ENCODE measurements around the gene FSCN2.

The FSCN2 gene

DNA sequence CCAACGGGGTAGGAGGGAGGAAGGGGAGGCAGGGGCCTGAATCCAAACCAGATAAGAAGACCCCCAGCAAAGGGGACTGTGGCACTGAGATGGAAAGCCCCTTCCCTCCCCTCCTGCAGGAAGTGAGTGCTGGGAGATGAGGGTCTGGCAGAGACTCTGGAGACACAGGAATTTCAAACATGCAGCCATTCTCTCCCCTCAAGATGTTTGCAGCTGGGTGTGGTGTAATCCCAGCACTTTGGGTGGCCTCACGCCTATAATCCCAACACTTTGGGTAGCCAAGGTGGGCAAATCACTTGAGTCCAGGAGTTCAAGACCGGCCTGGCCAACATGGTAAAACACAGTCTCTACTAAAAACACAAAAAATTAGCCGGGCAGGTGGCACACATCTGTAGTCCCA, 57.9 kb downstream of the FSCN2 start:
- ChIA-PET CTCF (interaction anchor here (1.4 to 2.6 kb wide), 2 partner anchors 9 to 15 kb away, joined by 8 to 13 read pairs; no protein-coding TSS in a partner anchor), POLR2A (no interaction called here)
- TF ChIP-seq, protein P1, sequence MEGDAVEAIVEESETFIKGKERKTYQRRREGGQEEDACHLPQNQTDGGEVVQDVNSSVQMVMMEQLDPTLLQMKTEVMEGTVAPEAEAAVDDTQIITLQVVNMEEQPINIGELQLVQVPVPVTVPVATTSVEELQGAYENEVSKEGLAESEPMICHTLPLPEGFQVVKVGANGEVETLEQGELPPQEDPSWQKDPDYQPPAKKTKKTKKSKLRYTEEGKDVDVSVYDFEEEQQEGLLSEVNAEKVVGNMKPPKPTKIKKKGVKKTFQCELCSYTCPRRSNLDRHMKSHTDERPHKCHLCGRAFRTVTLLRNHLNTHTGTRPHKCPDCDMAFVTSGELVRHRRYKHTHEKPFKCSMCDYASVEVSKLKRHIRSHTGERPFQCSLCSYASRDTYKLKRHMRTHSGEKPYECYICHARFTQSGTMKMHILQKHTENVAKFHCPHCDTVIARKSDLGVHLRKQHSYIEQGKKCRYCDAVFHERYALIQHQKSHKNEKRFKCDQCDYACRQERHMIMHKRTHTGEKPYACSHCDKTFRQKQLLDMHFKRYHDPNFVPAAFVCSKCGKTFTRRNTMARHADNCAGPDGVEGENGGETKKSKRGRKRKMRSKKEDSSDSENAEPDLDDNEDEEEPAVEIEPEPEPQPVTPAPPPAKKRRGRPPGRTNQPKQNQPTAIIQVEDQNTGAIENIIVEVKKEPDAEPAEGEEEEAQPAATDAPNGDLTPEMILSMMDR (IDR thresholded peaks at IDR 0.05; ENCODE audit: control extremely low read depth, extremely low read depth, low read depth, missing control alignments), result no peak
- no peak for DNase-seq (ENCODE audit: extremely low spot score)

All from GM10248 (cell line).